ENCODE results near the gene MACROD2.

DNA sequence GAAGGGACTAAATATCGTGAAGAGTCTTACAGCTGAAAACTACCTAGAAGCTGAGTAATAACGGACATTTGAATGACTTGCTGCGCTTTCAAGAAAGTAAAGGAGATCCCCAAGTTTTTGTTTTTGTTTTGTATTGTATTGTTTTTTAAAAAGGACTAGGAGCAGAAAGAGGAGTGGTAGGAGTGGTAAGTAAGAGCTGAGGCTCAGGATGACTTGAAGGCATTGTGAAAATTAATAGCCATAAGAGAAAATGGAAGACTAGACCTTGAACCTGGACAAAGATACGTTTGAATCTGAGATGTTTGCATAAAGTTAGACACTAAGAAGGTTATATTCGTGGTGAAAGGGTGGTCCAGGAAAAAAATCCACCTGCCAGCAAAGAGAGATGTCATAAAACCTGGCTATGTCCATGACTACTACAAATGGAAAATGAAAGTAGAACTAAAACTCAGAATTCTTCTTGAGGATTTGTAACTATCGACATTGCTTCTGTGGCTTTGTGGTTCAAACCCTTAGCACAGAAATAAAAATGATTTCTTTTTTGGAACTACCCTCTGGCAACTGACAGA, 1166.8 kb downstream of the MACROD2 start:
- TF ChIP-seq, protein P1, sequence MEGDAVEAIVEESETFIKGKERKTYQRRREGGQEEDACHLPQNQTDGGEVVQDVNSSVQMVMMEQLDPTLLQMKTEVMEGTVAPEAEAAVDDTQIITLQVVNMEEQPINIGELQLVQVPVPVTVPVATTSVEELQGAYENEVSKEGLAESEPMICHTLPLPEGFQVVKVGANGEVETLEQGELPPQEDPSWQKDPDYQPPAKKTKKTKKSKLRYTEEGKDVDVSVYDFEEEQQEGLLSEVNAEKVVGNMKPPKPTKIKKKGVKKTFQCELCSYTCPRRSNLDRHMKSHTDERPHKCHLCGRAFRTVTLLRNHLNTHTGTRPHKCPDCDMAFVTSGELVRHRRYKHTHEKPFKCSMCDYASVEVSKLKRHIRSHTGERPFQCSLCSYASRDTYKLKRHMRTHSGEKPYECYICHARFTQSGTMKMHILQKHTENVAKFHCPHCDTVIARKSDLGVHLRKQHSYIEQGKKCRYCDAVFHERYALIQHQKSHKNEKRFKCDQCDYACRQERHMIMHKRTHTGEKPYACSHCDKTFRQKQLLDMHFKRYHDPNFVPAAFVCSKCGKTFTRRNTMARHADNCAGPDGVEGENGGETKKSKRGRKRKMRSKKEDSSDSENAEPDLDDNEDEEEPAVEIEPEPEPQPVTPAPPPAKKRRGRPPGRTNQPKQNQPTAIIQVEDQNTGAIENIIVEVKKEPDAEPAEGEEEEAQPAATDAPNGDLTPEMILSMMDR (conservative IDR thresholded peaks at IDR 0.05) = no peak
- no peak for TF ChIP-seq ZFX (IDR thresholded peaks at IDR 0.05)
